Sigmoid colon (tissue), 4 donors: ENCODE results near the gene ELOVL5.

ENCODE experiments used
- CTCF ChIP-seq, 4 experiments: fragments of 450-650 bp in 3 of 4; fragments of 200-600 bp in 1 of 4; IDR thresholded peaks; one replicate each; pipeline ENCODE4 v1.5.1; 2016 to 2019; ENCODE audit warnings: antibody characterized with exemption in 4 of 4, mild to moderate bottlenecking in 3 of 4, moderate library complexity in 2 of 4
- POLR2AphosphoS5 ChIP-seq, 4 donors: sonication (generic); formaldehyde crosslinking; IDR thresholded peaks; one replicate each; pipeline ENCODE4 v1.6.1; 2017; ENCODE audit warnings: antibody characterized with exemption in 4 of 4

- TF ChIP-seq CTCF (IDR thresholded peaks at IDR 0.05) (no peak), POLR2AphosphoS5 (IDR thresholded peaks at IDR 0.05) (no peak)
Observed at GRCh38 chr6:53377793-53378192, 29.0 kb upstream of the ELOVL5 start.
